HepG2 (cell line): ENCODE measurements around the gene TMCC2. TPM values are rescaled to one million over a fixed set of nuclear protein-coding genes. Genes with fewer than 3 reads are reported as not detected.

Experiments
- ATF7-NPFF ChIP-seq: sonication (generic); formaldehyde crosslinking; IDR thresholded peaks from 2 replicates; pipeline ENCODE4 v1.8.1; 2023; ENCODE audit warnings: mild to moderate bottlenecking, low read depth, missing genetic modification reagents, moderate library complexity
- BCL6 ChIP-seq: IDR thresholded peaks from 2 replicates; pipeline ENCODE4 v1.6.1; 2016; ENCODE audit warnings: missing genetic modification reagents, missing compliant biosample characterization
- FOXJ3 ChIP-seq: sonication (generic); formaldehyde crosslinking; IDR thresholded peaks from 2 replicates; pipeline ENCODE4 v1.4.0; 2020; ENCODE audit warnings: missing genetic modification reagents, mild to moderate bottlenecking, borderline replicate concordance
- ISL2 ChIP-seq: sonication (generic); formaldehyde crosslinking; IDR thresholded peaks from 2 replicates; pipeline ENCODE4 v1.5.0; 2020; ENCODE audit warnings: missing genetic modification reagents
- ZKSCAN8 ChIP-seq: IDR thresholded peaks from 2 replicates; pipeline ENCODE4 v1.6.1; 2016; ENCODE audit warnings: borderline replicate concordance, missing genetic modification reagents, missing compliant biosample characterization
- ZMYM3 ChIP-seq: sonication (generic); formaldehyde crosslinking; IDR thresholded peaks from 2 replicates; pipeline ENCODE4 v1.5.1; 2020; ENCODE audit warnings: mild to moderate bottlenecking, missing genetic modification reagents
- ZNF281 ChIP-seq: sonication (generic); formaldehyde crosslinking; IDR thresholded peaks from 2 replicates; pipeline ENCODE4 v1.4.0; 2020; ENCODE audit warnings: missing genetic modification reagents, borderline replicate concordance
- ZNF501 ChIP-seq: sonication (generic); formaldehyde crosslinking; IDR thresholded peaks from 2 replicates; pipeline ENCODE4 v1.5.1; 2020; ENCODE audit warnings: mild to moderate bottlenecking, moderate library complexity, missing genetic modification reagents
- ZNF607 ChIP-seq: sonication (generic); formaldehyde crosslinking; IDR thresholded peaks from 2 replicates; pipeline ENCODE4 v1.5.1; 2020; ENCODE audit warnings: missing genetic modification reagents, mild to moderate bottlenecking, borderline replicate concordance
- polyA plus RNA-seq, 8 experiments: library from polyadenylated mRNA; depleted of rRNA in 3 of 8; stranded (reverse) in 7 of 8; unstranded in 1 of 8; fragments of >200 nt; fragmentation: Illumina TruSeq in 4 of 8; extraction: Trizol in 4 of 8; gene quantifications; 2 replicates each; pipeline versions ENCODE4 v1.2.1 to v1.2.3, GENCODE V29; 2011 to 2016; ENCODE audit warnings: low read depth in 4 of 8, missing spikeins in 1 of 8, mixed read lengths in 1 of 8; ENCODE audit not compliant: insufficient read depth in 1 of 8
- total RNA-seq, 5 experiments: library from RNA; depleted of rRNA; stranded (reverse); fragments of >200 nt; fragmentation: Illumina TruSeq; extraction: Trizol; gene quantifications; 2 replicates each; pipeline ENCODE4 v1.2.3, GENCODE V29; 2016; ENCODE audit warnings: low read depth in 1 of 5
- TF ChIP-seq, protein P1 (sequence below): sonication (generic); formaldehyde crosslinking; IDR thresholded peaks from 2 replicates; pipeline ENCODE4 v1.4.0; 2020; ENCODE audit warnings: missing genetic modification reagents
- TF ChIP-seq, protein P2 (sequence below): sonication (generic); formaldehyde crosslinking; IDR thresholded peaks from 2 replicates; pipeline ENCODE4 v1.4.0; 2020; ENCODE audit warnings: missing genetic modification reagents, borderline replicate concordance
- TF ChIP-seq, protein P3 (sequence below): sonication (generic); formaldehyde crosslinking; IDR thresholded peaks from 2 replicates; pipeline ENCODE4 v1.8.0; 2022; ENCODE audit warnings: mild to moderate bottlenecking, missing genetic modification reagents; ENCODE audit not compliant: insufficient replicate concordance
- TF ChIP-seq, protein P4 (sequence below): sonication (generic); formaldehyde crosslinking; IDR thresholded peaks from 2 replicates; pipeline ENCODE4 v1.4.0; 2020; ENCODE audit warnings: mild to moderate bottlenecking, missing genetic modification reagents

TMCC2 gene
- total and polyA plus RNA-seq, 2 of the 13 experiments (the other 11 are each of a cell fraction or from before 2014, with no cell fraction given): 0.12 to 0.24 TPM

GRCh38 chr1:205301205-205301821 lies 73.6 kb downstream of the TMCC2 start (continued):
- TF ChIP-seq FOXJ3 (CRISPR knock-in tag) (no peak), BCL6 (peak; percentile 78), ZNF607 (CRISPR knock-in tag) (no peak), ZMYM3 (CRISPR knock-in tag) (peak; percentile 61; the same call in 1 of the 2 replicates), ZNF501 (CRISPR knock-in tag) (0 out of 2 replicates have a peak, but pooled peaks have one; percentile 55), ZNF281 (CRISPR knock-in tag) (peak; percentile 96), ISL2 (CRISPR knock-in tag) (peak; percentile 53; the same call in 1 of the 2 replicates), ATF7-NPFF (CRISPR knock-in tag) (0 out of 2 replicates have a peak, but pooled peaks have one; percentile 49), ZKSCAN8 (CRISPR knock-in tag) (peak; percentile 64)
- TF ChIP-seq, protein P1, sequence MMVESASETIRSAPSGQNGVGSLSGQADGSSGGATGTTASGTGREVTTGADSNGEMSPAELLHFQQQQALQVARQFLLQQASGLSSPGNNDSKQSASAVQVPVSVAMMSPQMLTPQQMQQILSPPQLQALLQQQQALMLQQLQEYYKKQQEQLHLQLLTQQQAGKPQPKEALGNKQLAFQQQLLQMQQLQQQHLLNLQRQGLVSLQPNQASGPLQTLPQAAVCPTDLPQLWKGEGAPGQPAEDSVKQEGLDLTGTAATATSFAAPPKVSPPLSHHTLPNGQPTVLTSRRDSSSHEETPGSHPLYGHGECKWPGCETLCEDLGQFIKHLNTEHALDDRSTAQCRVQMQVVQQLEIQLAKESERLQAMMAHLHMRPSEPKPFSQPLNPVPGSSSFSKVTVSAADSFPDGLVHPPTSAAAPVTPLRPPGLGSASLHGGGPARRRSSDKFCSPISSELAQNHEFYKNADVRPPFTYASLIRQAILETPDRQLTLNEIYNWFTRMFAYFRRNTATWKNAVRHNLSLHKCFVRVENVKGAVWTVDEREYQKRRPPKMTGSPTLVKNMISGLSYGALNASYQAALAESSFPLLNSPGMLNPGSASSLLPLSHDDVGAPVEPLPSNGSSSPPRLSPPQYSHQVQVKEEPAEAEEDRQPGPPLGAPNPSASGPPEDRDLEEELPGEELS: peak; percentile 61; the same call in 1 of the 2 replicates
- TF ChIP-seq, protein P2, sequence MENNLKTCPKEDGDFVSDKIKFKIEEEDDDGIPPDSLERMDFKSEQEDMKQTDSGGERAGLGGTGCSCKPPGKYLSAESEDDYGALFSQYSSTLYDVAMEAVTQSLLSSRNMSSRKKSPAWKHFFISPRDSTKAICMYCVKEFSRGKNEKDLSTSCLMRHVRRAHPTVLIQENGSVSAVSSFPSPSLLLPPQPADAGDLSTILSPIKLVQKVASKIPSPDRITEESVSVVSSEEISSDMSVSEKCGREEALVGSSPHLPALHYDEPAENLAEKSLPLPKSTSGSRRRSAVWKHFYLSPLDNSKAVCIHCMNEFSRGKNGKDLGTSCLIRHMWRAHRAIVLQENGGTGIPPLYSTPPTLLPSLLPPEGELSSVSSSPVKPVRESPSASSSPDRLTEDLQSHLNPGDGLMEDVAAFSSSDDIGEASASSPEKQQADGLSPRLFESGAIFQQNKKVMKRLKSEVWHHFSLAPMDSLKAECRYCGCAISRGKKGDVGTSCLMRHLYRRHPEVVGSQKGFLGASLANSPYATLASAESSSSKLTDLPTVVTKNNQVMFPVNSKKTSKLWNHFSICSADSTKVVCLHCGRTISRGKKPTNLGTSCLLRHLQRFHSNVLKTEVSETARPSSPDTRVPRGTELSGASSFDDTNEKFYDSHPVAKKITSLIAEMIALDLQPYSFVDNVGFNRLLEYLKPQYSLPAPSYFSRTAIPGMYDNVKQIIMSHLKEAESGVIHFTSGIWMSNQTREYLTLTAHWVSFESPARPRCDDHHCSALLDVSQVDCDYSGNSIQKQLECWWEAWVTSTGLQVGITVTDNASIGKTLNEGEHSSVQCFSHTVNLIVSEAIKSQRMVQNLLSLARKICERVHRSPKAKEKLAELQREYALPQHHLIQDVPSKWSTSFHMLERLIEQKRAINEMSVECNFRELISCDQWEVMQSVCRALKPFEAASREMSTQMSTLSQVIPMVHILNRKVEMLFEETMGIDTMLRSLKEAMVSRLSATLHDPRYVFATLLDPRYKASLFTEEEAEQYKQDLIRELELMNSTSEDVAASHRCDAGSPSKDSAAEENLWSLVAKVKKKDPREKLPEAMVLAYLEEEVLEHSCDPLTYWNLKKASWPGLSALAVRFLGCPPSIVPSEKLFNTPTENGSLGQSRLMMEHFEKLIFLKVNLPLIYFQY (CRISPR knock-in tag): no peak
- TF ChIP-seq, protein P3, sequence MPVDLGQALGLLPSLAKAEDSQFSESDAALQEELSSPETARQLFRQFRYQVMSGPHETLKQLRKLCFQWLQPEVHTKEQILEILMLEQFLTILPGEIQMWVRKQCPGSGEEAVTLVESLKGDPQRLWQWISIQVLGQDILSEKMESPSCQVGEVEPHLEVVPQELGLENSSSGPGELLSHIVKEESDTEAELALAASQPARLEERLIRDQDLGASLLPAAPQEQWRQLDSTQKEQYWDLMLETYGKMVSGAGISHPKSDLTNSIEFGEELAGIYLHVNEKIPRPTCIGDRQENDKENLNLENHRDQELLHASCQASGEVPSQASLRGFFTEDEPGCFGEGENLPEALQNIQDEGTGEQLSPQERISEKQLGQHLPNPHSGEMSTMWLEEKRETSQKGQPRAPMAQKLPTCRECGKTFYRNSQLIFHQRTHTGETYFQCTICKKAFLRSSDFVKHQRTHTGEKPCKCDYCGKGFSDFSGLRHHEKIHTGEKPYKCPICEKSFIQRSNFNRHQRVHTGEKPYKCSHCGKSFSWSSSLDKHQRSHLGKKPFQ: no peak
- TF ChIP-seq, protein P4, sequence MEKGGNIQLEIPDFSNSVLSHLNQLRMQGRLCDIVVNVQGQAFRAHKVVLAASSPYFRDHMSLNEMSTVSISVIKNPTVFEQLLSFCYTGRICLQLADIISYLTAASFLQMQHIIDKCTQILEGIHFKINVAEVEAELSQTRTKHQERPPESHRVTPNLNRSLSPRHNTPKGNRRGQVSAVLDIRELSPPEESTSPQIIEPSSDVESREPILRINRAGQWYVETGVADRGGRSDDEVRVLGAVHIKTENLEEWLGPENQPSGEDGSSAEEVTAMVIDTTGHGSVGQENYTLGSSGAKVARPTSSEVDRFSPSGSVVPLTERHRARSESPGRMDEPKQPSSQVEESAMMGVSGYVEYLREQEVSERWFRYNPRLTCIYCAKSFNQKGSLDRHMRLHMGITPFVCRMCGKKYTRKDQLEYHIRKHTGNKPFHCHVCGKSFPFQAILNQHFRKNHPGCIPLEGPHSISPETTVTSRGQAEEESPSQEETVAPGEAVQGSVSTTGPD (CRISPR knock-in tag): 0 out of 2 replicates have a peak, but pooled peaks have one; percentile 36
